ENCODE measurements around the gene APOL3. TPM values are rescaled to one million over a fixed set of nuclear protein-coding genes. Genes with fewer than 3 reads are reported as not detected.

APOL3 gene
- total RNA-seq, 1 donor: 17.4 TPM

DNA sequence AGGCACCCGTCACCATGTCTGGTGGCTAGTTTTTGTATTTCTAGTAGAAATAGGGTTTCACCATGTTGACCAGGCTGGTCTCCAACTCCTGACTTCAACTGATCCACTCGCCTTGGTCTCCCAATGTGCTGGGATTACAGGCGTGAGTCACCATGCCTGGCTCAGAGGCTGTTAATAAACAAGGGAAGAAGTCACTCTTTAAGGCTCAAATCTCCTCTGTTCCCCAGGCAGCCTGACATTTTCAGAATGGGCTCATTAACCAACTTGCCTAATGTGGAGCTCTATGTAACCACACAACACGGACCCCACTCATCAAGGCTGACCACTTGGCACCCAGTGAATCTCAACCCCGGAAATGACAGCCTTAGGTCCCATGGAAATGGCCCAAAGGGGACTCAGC is 24.1 kb downstream of the APOL3 start:
- TF ChIP-seq, protein P1, sequence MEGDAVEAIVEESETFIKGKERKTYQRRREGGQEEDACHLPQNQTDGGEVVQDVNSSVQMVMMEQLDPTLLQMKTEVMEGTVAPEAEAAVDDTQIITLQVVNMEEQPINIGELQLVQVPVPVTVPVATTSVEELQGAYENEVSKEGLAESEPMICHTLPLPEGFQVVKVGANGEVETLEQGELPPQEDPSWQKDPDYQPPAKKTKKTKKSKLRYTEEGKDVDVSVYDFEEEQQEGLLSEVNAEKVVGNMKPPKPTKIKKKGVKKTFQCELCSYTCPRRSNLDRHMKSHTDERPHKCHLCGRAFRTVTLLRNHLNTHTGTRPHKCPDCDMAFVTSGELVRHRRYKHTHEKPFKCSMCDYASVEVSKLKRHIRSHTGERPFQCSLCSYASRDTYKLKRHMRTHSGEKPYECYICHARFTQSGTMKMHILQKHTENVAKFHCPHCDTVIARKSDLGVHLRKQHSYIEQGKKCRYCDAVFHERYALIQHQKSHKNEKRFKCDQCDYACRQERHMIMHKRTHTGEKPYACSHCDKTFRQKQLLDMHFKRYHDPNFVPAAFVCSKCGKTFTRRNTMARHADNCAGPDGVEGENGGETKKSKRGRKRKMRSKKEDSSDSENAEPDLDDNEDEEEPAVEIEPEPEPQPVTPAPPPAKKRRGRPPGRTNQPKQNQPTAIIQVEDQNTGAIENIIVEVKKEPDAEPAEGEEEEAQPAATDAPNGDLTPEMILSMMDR (IDR thresholded peaks at IDR 0.05; ENCODE audit: insufficient read depth, low read length): no peak
- DNase-seq (ENCODE audit: low read depth): peak; percentile 66
- H3K4me3 ChIP-seq (ENCODE audit: low read depth, low read length): no peak overlapping the region

DNA sequence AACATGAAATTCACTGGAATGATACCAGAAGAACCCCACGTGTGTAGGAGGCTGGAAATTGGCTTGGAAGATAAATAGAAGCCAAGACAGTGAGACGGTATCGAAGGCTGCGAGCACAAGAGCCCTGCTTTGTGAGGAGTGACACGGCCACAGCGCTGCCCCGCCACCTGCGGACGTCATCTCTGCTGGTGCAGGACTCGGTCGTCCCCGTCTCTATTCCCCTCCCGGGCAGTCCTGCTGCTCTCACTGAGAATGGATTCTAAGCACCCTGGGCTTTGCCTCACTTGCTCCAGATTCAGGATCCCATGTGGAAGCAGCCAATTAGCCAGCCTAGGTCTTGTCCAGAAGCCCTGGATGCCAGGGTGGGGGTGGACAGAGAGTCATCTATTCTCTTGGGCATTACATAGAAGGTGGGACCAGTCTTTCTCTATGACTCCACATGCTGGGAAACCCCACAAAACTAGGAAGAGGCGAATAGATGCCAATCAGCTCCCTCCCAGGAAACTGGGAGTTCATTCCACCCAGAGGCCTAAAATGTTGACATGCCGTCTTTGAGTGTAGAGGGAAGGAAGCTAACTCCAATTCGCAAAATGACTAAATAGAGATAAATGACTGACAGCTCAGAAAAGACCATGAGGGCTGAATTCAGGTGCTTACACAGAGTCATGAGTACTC is 25.1 kb downstream of the APOL3 start:
- TF ChIP-seq, protein P1 (IDR thresholded peaks at IDR 0.05; ENCODE audit: insufficient read depth, low read length): no peak
- H3K4me3 ChIP-seq (ENCODE audit: low read depth, low read length): no peak overlapping the region
- no peak for DNase-seq (ENCODE audit: low read depth)

DNA sequence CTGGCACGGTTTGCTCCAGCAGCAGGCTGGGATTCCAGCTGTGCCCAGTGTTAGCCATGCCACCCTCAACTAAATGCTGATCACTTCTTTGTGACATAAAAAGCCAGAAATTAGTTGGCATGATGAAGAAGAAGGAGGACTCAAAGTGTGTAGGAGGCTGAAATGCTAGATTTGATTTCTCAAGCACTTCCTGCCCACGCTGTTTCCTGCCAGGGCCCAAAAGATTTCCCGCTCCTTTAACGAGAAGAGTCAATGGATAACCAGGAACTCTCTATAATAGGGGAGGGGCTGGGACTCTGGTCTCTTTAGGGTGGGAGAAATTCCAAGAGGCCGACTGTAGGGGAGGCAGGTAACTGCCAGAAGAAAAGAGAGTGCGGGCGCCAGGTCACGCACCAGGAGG is 26.4 kb downstream of the APOL3 start:
- TF ChIP-seq, protein P1 (IDR thresholded peaks at IDR 0.05; ENCODE audit: insufficient read depth, low read length): no peak

DNA sequence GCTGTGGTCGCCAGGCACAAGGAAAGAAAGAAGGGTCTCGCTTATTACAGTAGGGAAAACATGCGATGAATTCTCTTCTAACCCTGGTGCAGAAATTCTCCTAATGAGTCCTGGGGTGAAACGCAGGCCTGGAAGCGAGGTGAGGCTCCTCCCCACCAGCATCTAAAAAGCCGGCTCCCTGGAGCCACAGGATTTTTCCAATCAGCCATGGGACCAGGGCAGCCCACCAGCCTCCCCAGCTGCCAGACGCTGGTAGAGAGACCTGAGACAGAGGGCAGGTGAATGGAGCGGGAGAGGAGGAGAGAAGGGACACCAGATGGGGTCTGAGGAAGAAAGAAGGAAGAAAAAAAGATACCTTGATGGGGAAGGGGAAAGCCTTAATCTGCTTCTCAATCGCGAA is 28.6 kb downstream of the APOL3 start:
- TF ChIP-seq, protein P1 (IDR thresholded peaks at IDR 0.05; ENCODE audit: insufficient read depth, low read length): no peak
- DNase-seq (ENCODE audit: low read depth): no peak
- H3K4me3 ChIP-seq (ENCODE audit: low read depth, low read length): no peak overlapping the region

More for the DNA sequence above, 26.4 kb downstream of the APOL3 start:
- H3K4me3 ChIP-seq (ENCODE audit: low read depth, low read length): no peak overlapping the region
- no peak for DNase-seq (ENCODE audit: low read depth)

DNA sequence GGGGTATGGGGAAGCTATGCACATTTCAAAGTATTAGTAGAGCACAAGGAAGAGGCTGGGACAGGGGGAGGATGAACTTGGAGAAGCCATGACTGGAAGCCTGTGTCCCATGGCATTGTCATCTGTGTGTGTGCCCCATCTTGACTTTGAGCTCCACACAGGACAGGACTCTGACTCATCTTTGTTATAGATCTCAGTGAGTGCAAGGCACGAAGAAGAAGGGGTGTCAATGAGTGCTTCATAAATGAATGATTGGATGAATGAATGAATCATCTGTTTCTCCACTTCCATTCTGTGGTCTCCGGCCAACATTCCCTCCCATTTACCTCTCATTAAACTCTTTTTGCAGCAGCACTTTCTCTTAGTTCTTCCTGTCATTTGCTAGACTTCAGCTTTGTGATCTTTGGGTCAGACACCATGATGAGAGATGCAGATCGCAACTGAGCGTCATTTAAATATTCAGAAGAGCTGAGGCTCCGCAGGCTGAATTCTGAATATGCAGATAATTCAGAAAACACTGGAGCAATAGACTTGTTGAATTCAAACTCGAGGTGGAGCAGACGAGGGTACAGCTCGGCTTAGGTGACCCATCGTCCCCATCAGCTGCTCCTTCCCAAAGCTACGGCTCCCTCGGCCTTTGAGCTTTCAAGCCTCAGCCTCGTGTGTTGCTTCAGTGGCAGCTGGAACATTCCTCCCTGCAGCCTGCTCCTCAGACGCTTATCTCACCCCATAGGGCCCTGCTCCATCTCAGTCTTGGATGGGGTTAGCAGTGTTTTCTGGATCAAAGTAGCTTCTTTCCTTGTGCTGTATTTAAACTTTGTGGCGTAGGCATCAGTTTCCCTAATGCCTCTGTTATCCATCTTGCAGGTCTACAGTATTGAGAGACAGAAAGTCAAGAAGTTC is 30.8 kb downstream of the APOL3 start:
- no peak overlapping the region for H3K4me3 ChIP-seq (ENCODE audit: low read depth, low read length)
- TF ChIP-seq, protein P1 (IDR thresholded peaks at IDR 0.05; ENCODE audit: insufficient read depth, low read length): no peak
- no peak for DNase-seq (ENCODE audit: low read depth)

DNA sequence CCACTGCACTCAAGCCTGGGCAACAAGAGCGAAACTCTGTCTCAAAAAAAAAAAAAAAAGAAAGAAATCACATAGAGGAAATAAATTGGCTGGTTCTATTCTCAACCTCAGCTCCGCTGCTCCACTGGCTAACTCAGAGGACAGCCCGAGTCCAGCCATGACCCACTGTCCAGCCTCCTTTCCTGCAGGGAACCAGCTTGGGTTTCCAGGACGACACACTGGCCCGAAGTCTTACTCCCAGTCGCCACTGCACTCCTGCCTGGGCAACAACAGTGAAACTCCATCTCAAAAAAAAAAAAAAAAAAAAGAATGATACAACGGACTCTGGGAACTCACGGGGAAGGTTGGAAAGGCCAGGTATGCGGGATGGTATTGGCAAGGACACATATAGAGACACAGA is 31.5 kb downstream of the APOL3 start:
- H3K4me3 ChIP-seq (ENCODE audit: low read depth, low read length): no peak overlapping the region
- TF ChIP-seq, protein P1 (IDR thresholded peaks at IDR 0.05; ENCODE audit: insufficient read depth, low read length): no peak
- DNase-seq (ENCODE audit: low read depth): no peak
